ENCODE results near the gene ARF6. TPM values are rescaled to one million over a fixed set of nuclear protein-coding genes. Genes with fewer than 3 reads are reported as not detected.
"Not testable (repeated sequence)": the region's sequence is repeated elsewhere in the genome, so short reads cannot be mapped to it uniquely, and the experiment has no call there.

Gene ARF6
- total RNA-seq, 1 donor from 2014 or later: 24.4 TPM

- TF ChIP-seq CTCF (IDR thresholded peaks at IDR 0.05; ENCODE audit: borderline replicate concordance): no peak
- intact Hi-C loops (cut with micrococcal nuclease): no loop called here
- H3K4me3 ChIP-seq: peak overlapping the region; percentile 96
- peak overlapping the region; percentile 100 for H3K27ac ChIP-seq (replicated peaks)
- no peaks in the 10 kb centered on the region for H3K9me3 ChIP-seq (replicated peaks)
- H3K36me3 ChIP-seq: peaks cover 14% of the 10 kb centered on the region
- DNase-seq: no peak
- H3K4me1 ChIP-seq: peaks cover 65% of the 10 kb centered on the region
- no peaks in the 10 kb centered on the region for H3K27me3 ChIP-seq (ENCODE audit: low read depth)
Observed at GRCh38 chr14:49897414-49897813, 4.5 kb downstream of the ARF6 start.

GRCh38 chr14:49897965-49898364 is 5.1 kb downstream of the ARF6 start:
- Histone ChIP-seq H3K36me3 (peaks cover 14% of the 10 kb centered on the region), H3K27ac (replicated peaks) (peak overlapping the region; percentile 100), H3K4me3 (peak overlapping the region; percentile 96), H3K4me1 (peaks cover 62% of the 10 kb centered on the region), H3K9me3 (replicated peaks) (no peaks in the 10 kb centered on the region), H3K27me3 (ENCODE audit: low read depth) (no peaks in the 10 kb centered on the region)
- no peak for TF ChIP-seq CTCF (IDR thresholded peaks at IDR 0.05; ENCODE audit: borderline replicate concordance)
- no peak for DNase-seq
- intact Hi-C loops (cut with micrococcal nuclease): no loop called here

GRCh38 chr14:49898485-49898884 is 5.6 kb downstream of the ARF6 start:
- Histone ChIP-seq H3K27ac (replicated peaks) (peak overlapping the region; percentile 100), H3K36me3 (peaks cover 14% of the 10 kb centered on the region), H3K27me3 (ENCODE audit: low read depth) (no peaks in the 10 kb centered on the region), H3K4me1 (peaks cover 57% of the 10 kb centered on the region), H3K9me3 (replicated peaks) (no peaks in the 10 kb centered on the region), H3K4me3 (no peak overlapping the region)
- DNase-seq: no peak
- intact Hi-C loops (cut with micrococcal nuclease): no loop called here
- no peak for TF ChIP-seq CTCF (IDR thresholded peaks at IDR 0.05; ENCODE audit: borderline replicate concordance)

GRCh38 chr14:49900973-49901372 is 8.1 kb downstream of the ARF6 start:
- Histone ChIP-seq H3K4me1 (peaks cover 32% of the 10 kb centered on the region), H3K4me3 (no peak overlapping the region), H3K27ac (replicated peaks) (no peak overlapping the region), H3K9me3 (replicated peaks) (no peaks in the 10 kb centered on the region), H3K27me3 (ENCODE audit: low read depth) (no peaks in the 10 kb centered on the region), H3K36me3 (no peaks in the 10 kb centered on the region)
- no peak for TF ChIP-seq CTCF (IDR thresholded peaks at IDR 0.05; ENCODE audit: borderline replicate concordance)
- DNase-seq: no peak
- intact Hi-C loops (cut with micrococcal nuclease): no loop called here

- H3K36me3 ChIP-seq; H3K9me3 ChIP-seq (replicated peaks); H3K27me3 ChIP-seq (ENCODE audit: low read depth); H3K4me3 ChIP-seq; DNase-seq; H3K27ac ChIP-seq (replicated peaks); intact Hi-C loops (cut with micrococcal nuclease): not testable (repeated sequence)
- H3K4me1 ChIP-seq: peaks cover 19% of the 10 kb centered on the region
Observed at GRCh38 chr14:49902679-49903246, 9.9 kb downstream of the ARF6 start.

GRCh38 chr14:49904270-49904669 is 11.4 kb downstream of the ARF6 start:
- Histone ChIP-seq H3K36me3 (no peaks in the 10 kb centered on the region), H3K4me3 (no peak overlapping the region), H3K9me3 (replicated peaks) (no peaks in the 10 kb centered on the region), H3K27me3 (ENCODE audit: low read depth) (no peaks in the 10 kb centered on the region), H3K4me1 (peaks cover 5% of the 10 kb centered on the region), H3K27ac (replicated peaks) (no peak overlapping the region)
- no peak for TF ChIP-seq CTCF (IDR thresholded peaks at IDR 0.05; ENCODE audit: borderline replicate concordance)
- intact Hi-C loops (cut with micrococcal nuclease): no loop called here
- DNase-seq: no peak

Measured in left ventricle myocardium inferior (tissue), 1 donor.